ENCODE results near the gene ZNF512B.

Gene ZNF512B

GRCh38 chr20:63937596-63937995, 32.1 kb downstream of the ZNF512B start:
- TF ChIP-seq CTCF (conservative IDR thresholded peaks at IDR 0.05; ENCODE audit: low read length) = no peak
- DNase-seq (ENCODE audit: low read depth) = no peak
- H3K4me3 ChIP-seq (ENCODE audit: low read length) = no peak overlapping the region

- no peak for DNase-seq (ENCODE audit: low read depth)
These were observed 34.3 kb downstream of the ZNF512B start for GRCh38 chr20:63935447-63935846.

GRCh38 chr20:63934271-63935068, 35.3 kb downstream of the ZNF512B start:
- no peak overlapping the region for H3K4me3 ChIP-seq (ENCODE audit: low read length)
- no peak for TF ChIP-seq CTCF (conservative IDR thresholded peaks at IDR 0.05; ENCODE audit: low read length)
- no peak for DNase-seq (ENCODE audit: low read depth)

More at GRCh38 chr20:63935447-63935846, 34.3 kb downstream of the ZNF512B start:
- TF ChIP-seq CTCF (conservative IDR thresholded peaks at IDR 0.05; ENCODE audit: low read length) = no peak
- H3K4me3 ChIP-seq (ENCODE audit: low read length) = no peak overlapping the region

GRCh38 chr20:63933646-63934045, 36.1 kb downstream of the ZNF512B start:
- no peak for DNase-seq (ENCODE audit: low read depth)
- H3K4me3 ChIP-seq (ENCODE audit: low read length) = no peak overlapping the region
- TF ChIP-seq CTCF (conservative IDR thresholded peaks at IDR 0.05; ENCODE audit: low read length) = no peak

GRCh38 chr20:63932606-63933160, 37.0 kb downstream of the ZNF512B start:
- no peak for DNase-seq (ENCODE audit: low read depth)
- H3K4me3 ChIP-seq (ENCODE audit: low read length) = no peak overlapping the region
- TF ChIP-seq CTCF (conservative IDR thresholded peaks at IDR 0.05; ENCODE audit: low read length) = no peak

- DNase-seq (ENCODE audit: low read depth) = no peak
These were observed 38.0 kb downstream of the ZNF512B start for GRCh38 chr20:63931735-63932134.

More at GRCh38 chr20:63931735-63932134, 38.0 kb downstream of the ZNF512B start:
- no peak overlapping the region for H3K4me3 ChIP-seq (ENCODE audit: low read length)
- no peak for TF ChIP-seq CTCF (conservative IDR thresholded peaks at IDR 0.05; ENCODE audit: low read length)

All from AG10803 (cell line).